HG02642 (cell line): ENCODE measurements around the gene LENG8.

Source experiments
- ATAC-seq: cut with Tn5 transposase; IDR thresholded peaks from one replicate; pipeline ENCODE4 v1.9.1; 2021; ENCODE audit warnings: mild to moderate bottlenecking; ENCODE audit not compliant: unreplicated experiment, poor library complexity

The LENG8 gene

GRCh38 chr19:54448774-54449700 is at the start of gene LENG8:
TSS of gene LENG8 (plus strand) at chr19:54449199. CDS start at chr19:54451345, 2,146 bp downstream.
- peak; percentile 90 for ATAC-seq

GRCh38 chr19:54400913-54401312 is 48.1 kb upstream of the LENG8 start:
- no peak for ATAC-seq

GRCh38 chr19:54403054-54403453 is 45.9 kb upstream of the LENG8 start:
- ATAC-seq, result no peak

GRCh38 chr19:54405628-54406027 is 43.4 kb upstream of the LENG8 start:
- no peak for ATAC-seq

GRCh38 chr19:54407780-54408179 is 41.2 kb upstream of the LENG8 start:
- ATAC-seq, result no peak

- no peak for ATAC-seq
These were observed 40.5 kb upstream of the LENG8 start for GRCh38 chr19:54408456-54409026.

- ATAC-seq, result no peak
These were observed 38.0 kb upstream of the LENG8 start for GRCh38 chr19:54411033-54411432.

GRCh38 chr19:54412877-54413276 is 36.1 kb upstream of the LENG8 start:
- no peak for ATAC-seq

GRCh38 chr19:54414156-54414555 is 34.8 kb upstream of the LENG8 start:
- ATAC-seq, result no peak

GRCh38 chr19:54415208-54415900 is 33.6 kb upstream of the LENG8 start, which contains the start of gene TTYH1:
TSS of gene TTYH1 (plus strand) at chr19:54415464. CDS start at chr19:54415553, 89 bp downstream.
- no peak for ATAC-seq

- no peak for ATAC-seq
These were observed 32.9 kb upstream of the LENG8 start for GRCh38 chr19:54415901-54416673.

- ATAC-seq, result no peak
These were observed 32.1 kb upstream of the LENG8 start for GRCh38 chr19:54416695-54417491.

GRCh38 chr19:54418030-54418929 is 30.7 kb upstream of the LENG8 start:
- no peak for ATAC-seq

GRCh38 chr19:54418930-54419800 is 29.8 kb upstream of the LENG8 start:
- ATAC-seq, result no peak

GRCh38 chr19:54420068-54420382 is 29.0 kb upstream of the LENG8 start:
- ATAC-seq, result no peak

- no peak for ATAC-seq
These were observed 28.4 kb upstream of the LENG8 start for GRCh38 chr19:54420383-54421168.

GRCh38 chr19:54421169-54421516 is 27.9 kb upstream of the LENG8 start:
- no peak for ATAC-seq
